SJCRH30 (cell line): ENCODE measurements around the gene BCAP31. TPM values are rescaled to one million over a fixed set of nuclear protein-coding genes. Genes with fewer than 3 reads are reported as not detected.
A peak's percentile ranks its signal among the peaks of the same experiment; 100 is the strongest.
"Not testable (repeated sequence)": the region's sequence is repeated elsewhere in the genome, so short reads cannot be mapped to it uniquely, and the experiment has no call there.

ENCODE experiments used
- DNase-seq, 2 experiments: peaks; one replicate each; pipeline ENCODE4 v3.0.0-alpha.2; 2015 to 2020
- H3K27ac ChIP-seq: fragments of 250-450 bp; sonication (Bioruptor Pico); 2 replicates; pipeline ENCODE4 v1.5.1; 2020; ENCODE audit warnings: mild to moderate bottlenecking, moderate library complexity
- H3K27me3 ChIP-seq: fragments of 250-450 bp; sonication (Bioruptor Pico); 2 replicates; pipeline ENCODE4 v1.5.1; 2020; ENCODE audit warnings: mild to moderate bottlenecking, moderate library complexity
- H3K36me3 ChIP-seq: fragments of 250-450 bp; sonication (Bioruptor Pico); 2 replicates; pipeline ENCODE4 v1.5.1; 2020; ENCODE audit warnings: mild to moderate bottlenecking, moderate library complexity
- H3K4me1 ChIP-seq: fragments of 250-450 bp; sonication (Bioruptor Pico); 2 replicates; pipeline ENCODE4 v1.5.1; 2020; ENCODE audit warnings: mild to moderate bottlenecking, moderate library complexity
- H3K4me3 ChIP-seq: fragments of 250-450 bp; sonication (Bioruptor Pico); 2 replicates; pipeline ENCODE4 v1.5.1; 2020; ENCODE audit warnings: mild to moderate bottlenecking, moderate library complexity
- H3K9me3 ChIP-seq: fragments of 250-450 bp; sonication (Bioruptor Pico); replicated peaks from 2 replicates; pipeline ENCODE4 v1.5.1; 2020; ENCODE audit warnings: mild to moderate bottlenecking, moderate library complexity
- total RNA-seq: library from RNA; depleted of rRNA; stranded (reverse); fragments of >200 nt; shearing (Covaris generic); gene quantifications from 2 replicates; pipeline ENCODE4 v1.2.3, GENCODE V29; 2014

Gene BCAP31
- total RNA-seq, 1 experiment from 2014 or later = 78.0 TPM

- no peak overlapping the region for H3K4me3 ChIP-seq
- no peaks in the 10 kb centered on the region for H3K9me3 ChIP-seq
- H3K27me3 ChIP-seq = no peaks in the 10 kb centered on the region
- no peak overlapping the region for H3K27ac ChIP-seq
- H3K4me1 ChIP-seq = no peaks in the 10 kb centered on the region
- no peaks in the 10 kb centered on the region for H3K36me3 ChIP-seq
- DNase-seq = no peak
Observed at GRCh38 chrX:153700967-153701366, 23.2 kb downstream of the BCAP31 start.

- Histone ChIP-seq H3K9me3 (no peaks in the 10 kb centered on the region), H3K27ac (no peak overlapping the region), H3K36me3 (no peaks in the 10 kb centered on the region), H3K27me3 (no peaks in the 10 kb centered on the region), H3K4me1 (no peaks in the 10 kb centered on the region), H3K4me3 (no peak overlapping the region)
- peak; percentile 23 to 42 for DNase-seq
Observed at GRCh38 chrX:153700376-153700945, 23.7 kb downstream of the BCAP31 start.

GRCh38 chrX:153699784-153700371 is 24.3 kb downstream of the BCAP31 start:
- H3K4me1 ChIP-seq, H3K27me3 ChIP-seq, H3K36me3 ChIP-seq, H3K4me3 ChIP-seq, H3K9me3 ChIP-seq, DNase-seq, H3K27ac ChIP-seq: not testable (repeated sequence)

GRCh38 chrX:153699210-153699783 is 24.9 kb downstream of the BCAP31 start:
- H3K27ac ChIP-seq, H3K9me3 ChIP-seq, H3K27me3 ChIP-seq, H3K36me3 ChIP-seq, DNase-seq, H3K4me1 ChIP-seq, H3K4me3 ChIP-seq: not testable (repeated sequence)

GRCh38 chrX:153697924-153698865 is 26.0 kb downstream of the BCAP31 start:
- H3K4me3 ChIP-seq = no peak overlapping the region

GRCh38 chrX:153696986-153697722 is 27.0 kb downstream of the BCAP31 start:
- not testable (repeated sequence) for H3K4me1 ChIP-seq

More at GRCh38 chrX:153697924-153698865, 26.0 kb downstream of the BCAP31 start:
- no peaks in the 10 kb centered on the region for H3K36me3 ChIP-seq
- H3K27me3 ChIP-seq = no peaks in the 10 kb centered on the region
- no peak for DNase-seq
- H3K9me3 ChIP-seq = no peaks in the 10 kb centered on the region
- H3K27ac ChIP-seq = no peak overlapping the region
- H3K4me1 ChIP-seq = no peaks in the 10 kb centered on the region

GRCh38 chrX:153696538-153696937 is 27.6 kb downstream of the BCAP31 start:
- H3K27me3 ChIP-seq, H3K4me3 ChIP-seq, H3K4me1 ChIP-seq, H3K27ac ChIP-seq, H3K9me3 ChIP-seq, DNase-seq, H3K36me3 ChIP-seq: not testable (repeated sequence)

More at GRCh38 chrX:153696986-153697722, 27.0 kb downstream of the BCAP31 start:
- not testable (repeated sequence) for H3K27ac ChIP-seq, H3K27me3 ChIP-seq, DNase-seq, H3K36me3 ChIP-seq, H3K9me3 ChIP-seq, H3K4me3 ChIP-seq

- no peaks in the 10 kb centered on the region for H3K27me3 ChIP-seq
- DNase-seq = no peak
- no peak overlapping the region for H3K4me3 ChIP-seq
- H3K9me3 ChIP-seq = no peaks in the 10 kb centered on the region
- no peak overlapping the region for H3K27ac ChIP-seq
- H3K36me3 ChIP-seq = no peaks in the 10 kb centered on the region
- no peaks in the 10 kb centered on the region for H3K4me1 ChIP-seq
Observed at GRCh38 chrX:153696100-153696499, 28.1 kb downstream of the BCAP31 start.

- Histone ChIP-seq H3K9me3 (no peaks in the 10 kb centered on the region), H3K27ac (no peak overlapping the region), H3K4me1 (no peaks in the 10 kb centered on the region), H3K36me3 (no peaks in the 10 kb centered on the region), H3K4me3 (no peak overlapping the region), H3K27me3 (no peaks in the 10 kb centered on the region)
- DNase-seq = no peak
Observed at GRCh38 chrX:153694687-153695270, 29.4 kb downstream of the BCAP31 start.

- H3K27ac ChIP-seq, DNase-seq, H3K9me3 ChIP-seq, H3K4me1 ChIP-seq, H3K36me3 ChIP-seq, H3K27me3 ChIP-seq, H3K4me3 ChIP-seq: not testable (repeated sequence)
Observed at GRCh38 chrX:153694256-153694655, 29.9 kb downstream of the BCAP31 start.

- no peak for DNase-seq
- Histone ChIP-seq H3K4me3 (no peak overlapping the region), H3K36me3 (no peaks in the 10 kb centered on the region), H3K27ac (no peak overlapping the region), H3K27me3 (no peaks in the 10 kb centered on the region), H3K4me1 (no peaks in the 10 kb centered on the region), H3K9me3 (no peaks in the 10 kb centered on the region)
Observed at GRCh38 chrX:153693216-153694086, 30.7 kb downstream of the BCAP31 start.

- Histone ChIP-seq H3K36me3 (no peaks in the 10 kb centered on the region), H3K4me3 (no peak overlapping the region), H3K27me3 (no peaks in the 10 kb centered on the region), H3K27ac (no peak overlapping the region), H3K9me3 (no peaks in the 10 kb centered on the region), H3K4me1 (no peaks in the 10 kb centered on the region)
- no peak for DNase-seq
Observed at GRCh38 chrX:153692611-153693156, 31.5 kb downstream of the BCAP31 start.

GRCh38 chrX:153692003-153692402 is 32.2 kb downstream of the BCAP31 start:
- no peaks in the 10 kb centered on the region for H3K36me3 ChIP-seq
- no peaks in the 10 kb centered on the region for H3K27me3 ChIP-seq
- no peaks in the 10 kb centered on the region for H3K9me3 ChIP-seq
- no peak overlapping the region for H3K4me3 ChIP-seq
- no peak for DNase-seq
- H3K4me1 ChIP-seq = no peaks in the 10 kb centered on the region
- H3K27ac ChIP-seq = no peak overlapping the region
